Urinary bladder (tissue), 4 donors: ENCODE results near the gene ANKRD12. TPM values are rescaled to one million over a fixed set of nuclear protein-coding genes. Genes with fewer than 3 reads are reported as not detected.

Source experiments
- DNase-seq: peaks from one replicate; pipeline ENCODE4 v3.0.0-alpha.2; 2015; ENCODE audit errors: extremely low spot score
- H3K27ac ChIP-seq: one replicate; pipeline ENCODE4 v1.5.1; 2013; ENCODE audit warnings: low read depth, mild to moderate bottlenecking, moderate library complexity
- H3K36me3 ChIP-seq: one replicate; pipeline ENCODE4 v1.6.1; 2013; ENCODE audit warnings: mild to moderate bottlenecking, moderate library complexity; ENCODE audit not compliant: insufficient read depth
- H3K4me1 ChIP-seq: one replicate; pipeline ENCODE4 v1.6.1; 2013; ENCODE audit warnings: mild to moderate bottlenecking, moderate library complexity; ENCODE audit not compliant: insufficient read depth
- H3K4me3 ChIP-seq: one replicate; pipeline ENCODE4 v1.5.1; 2013; ENCODE audit warnings: low read depth, low read length
- WGBS: extraction: QIAGEN DNeasy Blood & Tissue Kit; methylation state at CpG from one replicate; pipeline ENCODE4 v1.1.7; 2013; 5-methylcytosine and 5-hydroxymethylcytosine counted together
- polyA plus RNA-seq: library from polyadenylated mRNA; stranded (reverse); fragments of 200-250 nt; gene quantifications from one replicate; pipeline ENCODE4 v1.2.3, GENCODE V29; 2013
- total RNA-seq: library from RNA; depleted of rRNA; stranded (reverse); fragments of >200 nt; gene quantifications from one replicate; pipeline ENCODE4 v1.2.3, GENCODE V29; 2014
- donor health status: healthy with polysubstance abuse.
- donor health status: healthy.

ANKRD12 gene
- total and polyA plus RNA-seq, 2 donors, result 12.5 to 65.9 TPM

DNA sequence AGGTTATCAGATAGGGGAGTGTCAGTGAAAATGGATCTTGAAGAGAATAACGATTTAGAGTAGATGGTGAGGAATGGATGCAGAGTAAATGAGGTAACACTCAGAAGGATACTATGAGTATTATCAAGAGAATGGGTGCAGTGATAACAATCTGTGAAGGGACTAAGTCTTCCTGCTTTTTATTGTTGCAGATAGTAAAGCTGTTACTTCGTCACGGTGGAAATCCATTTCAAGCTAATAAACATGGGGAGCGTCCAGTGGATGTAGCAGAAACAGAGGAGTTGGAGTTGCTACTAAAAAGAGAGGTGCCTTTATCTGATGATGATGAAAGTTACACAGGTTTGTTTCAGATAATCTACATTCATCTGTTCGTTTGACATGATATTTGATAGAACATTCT lies 85.1 kb downstream of the ANKRD12 start:
- H3K4me3 ChIP-seq, result no peak overlapping the region
- H3K4me1 ChIP-seq, result no peaks in the 10 kb centered on the region
- no peak for DNase-seq
- H3K36me3 ChIP-seq, result peaks cover 6% of the 10 kb centered on the region
- WGBS, result 80% methylated on average over 5 of the region's 5 CpGs
- no peak overlapping the region for H3K27ac ChIP-seq

- DNase-seq, result no peak
- H3K4me1 ChIP-seq, result no peaks in the 10 kb centered on the region
- H3K27ac ChIP-seq, result no peak overlapping the region
- H3K36me3 ChIP-seq, result peaks cover 4% of the 10 kb centered on the region
- 94% methylated on average over 5 of the region's 5 CpGs for WGBS
- H3K4me3 ChIP-seq, result no peak overlapping the region
These were observed 86.8 kb downstream of the ANKRD12 start for GRCh38 chr18:9223356-9223755.

GRCh38 chr18:9226463-9226862 lies 89.9 kb downstream of the ANKRD12 start:
- no peak for DNase-seq
- H3K36me3 ChIP-seq, result peaks cover 7% of the 10 kb centered on the region
- no peaks in the 10 kb centered on the region for H3K4me1 ChIP-seq
- H3K27ac ChIP-seq, result no peak overlapping the region
- H3K4me3 ChIP-seq, result no peak overlapping the region

- no peaks in the 10 kb centered on the region for H3K4me1 ChIP-seq
- 97% methylated on average over 2 of the region's 2 CpGs for WGBS
- H3K4me3 ChIP-seq, result no peak overlapping the region
- H3K27ac ChIP-seq, result no peak overlapping the region
- H3K36me3 ChIP-seq, result peaks cover 8% of the 10 kb centered on the region
- no peak for DNase-seq
These were observed 95.4 kb downstream of the ANKRD12 start for GRCh38 chr18:9231852-9232486.

DNA sequence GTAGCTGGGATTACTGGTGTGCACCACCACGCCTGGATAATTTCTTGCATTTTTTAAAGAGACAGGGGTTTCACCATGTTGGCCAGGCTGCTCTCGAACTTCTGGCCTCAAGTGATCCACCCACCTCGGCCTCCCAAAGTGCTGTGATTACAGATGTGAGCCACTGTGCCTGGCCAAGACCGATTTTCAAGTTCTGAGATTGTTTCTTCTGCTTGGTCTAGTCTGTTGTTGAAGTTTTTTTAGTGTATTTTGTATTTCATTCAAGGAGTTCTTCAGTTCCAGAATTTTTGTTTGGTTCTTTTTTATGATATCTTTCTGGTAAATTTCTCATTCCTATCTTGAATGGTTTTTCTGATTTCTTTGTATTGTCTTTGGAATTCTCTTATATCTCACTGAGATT lies 96.4 kb downstream of the ANKRD12 start:
- 98% methylated on average over 4 of the region's 4 CpGs for WGBS
- Histone ChIP-seq H3K36me3 (peaks cover 8% of the 10 kb centered on the region), H3K27ac (no peak overlapping the region), H3K4me3 (no peak overlapping the region), H3K4me1 (no peaks in the 10 kb centered on the region)
- DNase-seq, result no peak

DNA sequence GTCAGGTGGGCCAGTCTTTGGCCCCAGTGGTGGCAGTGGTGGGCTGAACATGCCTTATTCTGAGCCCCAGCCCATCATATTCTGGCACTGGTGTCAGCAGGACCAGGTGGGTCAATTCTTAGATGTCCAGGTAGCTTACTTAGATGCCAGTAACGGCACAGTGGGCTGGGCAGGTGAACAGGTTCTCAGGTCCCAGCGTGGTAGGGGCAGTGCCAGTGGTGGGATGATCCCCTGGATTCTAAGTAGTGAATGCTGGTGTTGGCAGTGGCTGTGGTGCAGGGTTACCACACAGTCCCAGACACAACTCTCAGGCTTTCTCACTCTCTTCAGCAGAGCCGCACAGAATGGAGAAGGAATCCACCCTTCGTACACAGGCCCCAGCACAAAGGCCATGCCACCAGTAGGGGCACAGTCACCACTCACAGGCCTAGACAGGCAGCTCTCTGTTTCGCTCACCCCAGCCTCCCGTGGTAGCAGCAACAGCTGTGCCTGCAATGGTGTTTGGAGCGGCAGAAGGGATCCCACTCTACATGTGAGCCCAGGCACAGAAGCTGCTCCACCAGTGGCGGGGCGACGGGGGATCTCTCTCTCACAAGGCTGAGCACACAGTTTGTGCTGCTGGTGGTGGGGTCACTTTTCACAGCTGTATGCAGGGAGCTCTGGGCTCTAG lies 97.3 kb downstream of the ANKRD12 start:
- Histone ChIP-seq H3K4me3 (no peak overlapping the region), H3K27ac (no peak overlapping the region), H3K36me3 (peaks cover 8% of the 10 kb centered on the region), H3K4me1 (no peaks in the 10 kb centered on the region)
- no peak for DNase-seq
- WGBS, result 97% methylated on average over 10 of the region's 10 CpGs

DNA sequence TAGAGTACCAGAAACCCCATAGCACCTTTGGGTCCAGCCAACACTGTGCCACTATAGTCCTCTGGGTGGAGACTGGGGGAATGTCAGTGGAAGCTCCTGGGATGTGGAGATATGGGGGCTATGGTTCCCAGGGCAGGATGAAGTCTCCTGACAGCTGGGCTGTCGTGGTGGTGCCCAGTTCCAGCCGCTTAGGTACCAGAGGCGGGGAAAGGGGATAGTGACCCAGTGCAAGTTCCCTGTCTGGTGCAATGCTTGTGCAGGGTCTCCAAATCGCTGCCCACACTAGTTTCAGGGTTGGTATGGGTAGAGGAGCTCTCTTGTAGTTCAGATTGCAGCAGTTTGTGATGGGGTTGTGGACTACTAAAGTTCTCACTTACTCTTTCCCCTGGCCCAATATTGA lies 97.9 kb downstream of the ANKRD12 start:
- 97% methylated on average over 4 of the region's 4 CpGs for WGBS

GRCh38 chr18:9237981-9238380 lies 101.4 kb downstream of the ANKRD12 start:
- no peak for DNase-seq
- no peak overlapping the region for H3K4me3 ChIP-seq
- H3K27ac ChIP-seq, result no peak overlapping the region
- no peaks in the 10 kb centered on the region for H3K4me1 ChIP-seq
- H3K36me3 ChIP-seq, result peaks cover 5% of the 10 kb centered on the region
- WGBS, result 84% methylated on average over 2 of the region's 2 CpGs

More for the DNA sequence above, 97.9 kb downstream of the ANKRD12 start:
- Histone ChIP-seq H3K4me3 (no peak overlapping the region), H3K4me1 (no peaks in the 10 kb centered on the region), H3K36me3 (peaks cover 8% of the 10 kb centered on the region), H3K27ac (no peak overlapping the region)
- no peak for DNase-seq

- 70% methylated on average over 1 of the region's 1 CpG for WGBS
- Histone ChIP-seq H3K4me1 (no peaks in the 10 kb centered on the region), H3K36me3 (peaks cover 2% of the 10 kb centered on the region), H3K27ac (no peak overlapping the region), H3K4me3 (no peak overlapping the region)
- no peak for DNase-seq
These were observed 103.1 kb downstream of the ANKRD12 start for GRCh38 chr18:9239720-9240119.

- H3K27ac ChIP-seq, result no peak overlapping the region
- H3K36me3 ChIP-seq, result peaks cover 2% of the 10 kb centered on the region
These were observed 103.7 kb downstream of the ANKRD12 start for GRCh38 chr18:9240270-9240669.

GRCh38 chr18:9243029-9243428 lies 106.4 kb downstream of the ANKRD12 start:
- Histone ChIP-seq H3K36me3 (no peaks in the 10 kb centered on the region), H3K4me3 (no peak overlapping the region), H3K4me1 (no peaks in the 10 kb centered on the region), H3K27ac (no peak overlapping the region)
- no peak for DNase-seq

More at GRCh38 chr18:9240270-9240669, 103.7 kb downstream of the ANKRD12 start:
- 81% methylated on average over 4 of the region's 4 CpGs for WGBS
- H3K4me3 ChIP-seq, result no peak overlapping the region
- no peaks in the 10 kb centered on the region for H3K4me1 ChIP-seq
- no peak for DNase-seq

GRCh38 chr18:9244376-9244775 lies 107.8 kb downstream of the ANKRD12 start:
- WGBS, result 95% methylated on average over 3 of the region's 3 CpGs
- Histone ChIP-seq H3K36me3 (no peaks in the 10 kb centered on the region), H3K4me1 (no peaks in the 10 kb centered on the region), H3K27ac (no peak overlapping the region), H3K4me3 (no peak overlapping the region)
- DNase-seq, result no peak

DNA sequence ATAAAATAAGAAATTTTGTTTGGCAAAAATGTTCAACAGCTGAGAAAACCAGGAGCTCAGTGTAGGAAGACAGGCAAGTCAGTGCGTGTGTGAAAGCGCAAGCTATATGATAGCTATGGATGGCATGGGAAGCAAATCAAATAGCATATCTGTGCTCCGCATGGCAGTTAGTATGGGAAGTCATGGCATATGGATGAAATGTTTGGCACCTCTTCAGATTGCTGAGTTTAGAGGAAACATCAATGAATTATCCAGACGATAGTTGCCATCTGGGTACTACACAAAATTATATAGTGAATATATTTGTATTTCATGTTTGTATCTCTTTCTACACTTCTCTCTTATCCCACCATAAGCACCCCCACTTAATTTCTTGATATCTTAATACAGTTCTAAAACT lies 112.1 kb downstream of the ANKRD12 start:
- Histone ChIP-seq H3K4me3 (no peak overlapping the region), H3K36me3 (no peaks in the 10 kb centered on the region), H3K27ac (no peak overlapping the region), H3K4me1 (no peaks in the 10 kb centered on the region)
- WGBS, result 97% methylated on average over 4 of the region's 4 CpGs
- no peak for DNase-seq

DNA sequence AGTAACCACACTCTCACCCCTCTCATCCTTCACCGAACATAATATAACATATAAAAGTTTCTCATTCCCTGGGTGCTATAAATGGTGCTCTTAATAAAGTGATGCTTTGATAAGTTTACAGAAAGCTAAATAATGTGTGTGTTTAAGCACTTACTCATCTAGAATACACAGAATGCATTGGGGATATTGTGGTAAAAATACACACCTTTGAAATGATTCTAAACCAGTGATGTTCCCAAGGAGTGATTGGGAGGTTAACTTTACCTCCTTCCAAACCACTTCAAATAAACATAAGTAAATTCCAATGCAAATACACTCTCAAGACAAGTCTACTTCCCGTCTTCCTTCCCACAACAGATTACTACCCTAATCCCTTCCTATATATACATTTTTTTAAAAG lies 112.7 kb downstream of the ANKRD12 start:
- H3K4me3 ChIP-seq, result no peak overlapping the region
- H3K36me3 ChIP-seq, result no peaks in the 10 kb centered on the region
- H3K4me1 ChIP-seq, result no peaks in the 10 kb centered on the region
- no peak overlapping the region for H3K27ac ChIP-seq
- no peak for DNase-seq
- WGBS, result 74% methylated on average over 2 of the region's 2 CpGs
